Activated CD8-positive, alpha-beta memory T cell treated with anti-CD3 and anti-CD28 coated beads for 48 hours (primary cell): ENCODE data around the gene INPP5A.
"Not testable (repeated sequence)": the region's sequence is repeated elsewhere in the genome, so short reads cannot be mapped to it uniquely, and the experiment has no call there.

Experiments used
- DNase-seq, 3 experiments: peaks; one replicate each; pipeline ENCODE4 v3.0.0-alpha.2; 2020; ENCODE audit warnings: low read depth in 2 of 3, low spot score in 2 of 3

Gene INPP5A

GRCh38 chr10:132809232-132810140 is 271.9 kb downstream of the INPP5A start:
- DNase-seq: no peak

- no peak for DNase-seq
These were observed 272.7 kb downstream of the INPP5A start for GRCh38 chr10:132810141-132810806.

- DNase-seq: no peak
These were observed 273.5 kb downstream of the INPP5A start for GRCh38 chr10:132810807-132811700.

- no peak for DNase-seq
These were observed 274.4 kb downstream of the INPP5A start for GRCh38 chr10:132811891-132812481.

GRCh38 chr10:132812520-132812919 is 274.9 kb downstream of the INPP5A start:
- DNase-seq: no peak

GRCh38 chr10:132813001-132813401 is 275.4 kb downstream of the INPP5A start:
- DNase-seq: no peak

GRCh38 chr10:132813560-132814468 is 276.2 kb downstream of the INPP5A start:
- DNase-seq: no peak

- DNase-seq: no peak
These were observed 276.9 kb downstream of the INPP5A start for GRCh38 chr10:132814469-132814856.

GRCh38 chr10:132815168-132815857 is 277.7 kb downstream of the INPP5A start:
- no peak for DNase-seq

- no peak for DNase-seq
These were observed 279.1 kb downstream of the INPP5A start for GRCh38 chr10:132816718-132817117.

- no peak for DNase-seq
These were observed 280.2 kb downstream of the INPP5A start for GRCh38 chr10:132817701-132818211.

- no peak for DNase-seq
These were observed 282.5 kb downstream of the INPP5A start for GRCh38 chr10:132820056-132820455.

- not testable (repeated sequence) for DNase-seq
These were observed 288.4 kb downstream of the INPP5A start for GRCh38 chr10:132825783-132826523.

GRCh38 chr10:132826524-132827422 is 289.2 kb downstream of the INPP5A start:
- DNase-seq: no peak

GRCh38 chr10:132827423-132827789 is 289.8 kb downstream of the INPP5A start:
- no peak for DNase-seq

GRCh38 chr10:132827861-132828539 is 290.4 kb downstream of the INPP5A start:
- no peak for DNase-seq

GRCh38 chr10:132828681-132829080 is 291.1 kb downstream of the INPP5A start:
- no peak for DNase-seq
